Activated CD4-positive, alpha-beta memory T cell treated with anti-CD3 and anti-CD28 coated beads, Interleukin-2, amount 10 ng/mL, durations not matched to agents 7 days and 5 days (primary cell): ENCODE measurements around the gene FJX1. TPM values are rescaled to one million over a fixed set of nuclear protein-coding genes. Genes with fewer than 3 reads are reported as not detected.

Source experiments
- CTCF ChIA-PET: fragments of 350-600 bp; sonication (Branson Sonifier 250); formaldehyde crosslinking; loops from one replicate; lab custom pipeline; 2021; ENCODE audit warnings: antibody characterized with exemption, inconsistent platforms; lab: Charles Lee
- POLR2A ChIA-PET: fragments of 350-600 bp; sonication (Branson Sonifier 250); formaldehyde crosslinking; loops from one replicate; lab custom pipeline; 2021; ENCODE audit warnings: antibody characterized with exemption; lab: Charles Lee
- DNase-seq: peaks from one replicate; pipeline ENCODE4 v3.0.0-alpha.2; 2020
- H3K27ac Mint-ChIP-seq: one replicate; pipeline ENCODE4 v1.8.0; 2021; ENCODE audit warnings: mild to moderate bottlenecking, mixed read lengths
- H3K27me3 Mint-ChIP-seq: one replicate; pipeline ENCODE4 v1.8.0; 2021; ENCODE audit warnings: mixed read lengths
- H3K36me3 Mint-ChIP-seq: one replicate; pipeline ENCODE4 v1.8.0; 2021; ENCODE audit warnings: low read depth, mixed read lengths
- H3K4me1 Mint-ChIP-seq: one replicate; pipeline ENCODE4 v1.8.0; 2021; ENCODE audit warnings: mixed read lengths
- H3K4me3 Mint-ChIP-seq: one replicate; pipeline ENCODE4 v1.8.0; 2021; ENCODE audit warnings: mild to moderate bottlenecking, mixed read lengths
- H3K9me3 Mint-ChIP-seq: one replicate; pipeline ENCODE4 v1.8.0; 2021; ENCODE audit warnings: mixed read lengths
- total RNA-seq, 2 experiments: library from RNA; stranded (reverse); gene quantifications; one replicate each; pipeline ENCODE4 v1.2.3, GENCODE V29; 2021

FJX1 gene
- total RNA-seq, 2 experiments from 2014 or later = 0.08 TPM; not detected in 1

DNA sequence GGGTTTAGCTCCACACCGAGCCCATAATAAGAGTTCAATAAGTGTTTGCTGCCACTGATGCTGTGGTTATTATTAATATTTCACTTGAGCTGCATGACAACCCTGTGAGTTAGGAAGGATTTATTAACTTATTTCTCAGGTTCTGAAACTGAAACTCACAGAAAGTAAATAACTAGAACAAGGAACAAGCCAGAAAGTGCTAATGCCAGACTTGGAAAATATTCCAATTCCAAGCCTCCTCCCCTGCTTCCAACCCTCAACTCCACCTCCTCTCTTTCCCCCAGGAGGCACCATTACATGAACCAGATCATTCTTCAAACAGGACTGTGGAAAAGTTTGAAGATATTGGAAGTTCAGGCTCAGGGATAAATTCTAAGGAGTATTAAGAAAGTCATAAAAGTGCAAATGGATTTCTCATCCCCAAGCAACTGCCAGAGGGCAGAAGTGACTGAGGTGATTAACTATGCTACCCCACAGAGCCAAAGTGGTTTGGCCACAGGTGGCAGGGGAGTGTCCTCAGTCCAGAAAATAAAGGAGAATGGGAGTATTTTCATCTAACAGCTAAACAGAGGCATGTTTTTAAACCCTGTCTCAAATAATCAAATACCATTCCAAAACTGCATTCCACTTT lies 3.2 kb upstream of the FJX1 start:
- ChIA-PET POLR2A (no interaction called here), CTCF (interaction anchor here (0.8 to 2.8 kb wide), 4 partner anchors 207 to 651 kb away, joined by 3 to 12 read pairs (median 6); no protein-coding TSS in a partner anchor)
- H3K9me3 Mint-ChIP-seq = no peaks in the 10 kb centered on the region
- peaks cover 41% of the 10 kb centered on the region for H3K27me3 Mint-ChIP-seq
- no peak for DNase-seq
- peaks cover 7% of the 10 kb centered on the region for H3K4me1 Mint-ChIP-seq
- H3K27ac Mint-ChIP-seq = no peak overlapping the region
- no peak overlapping the region for H3K4me3 Mint-ChIP-seq
- H3K36me3 Mint-ChIP-seq = no peaks in the 10 kb centered on the region

DNA sequence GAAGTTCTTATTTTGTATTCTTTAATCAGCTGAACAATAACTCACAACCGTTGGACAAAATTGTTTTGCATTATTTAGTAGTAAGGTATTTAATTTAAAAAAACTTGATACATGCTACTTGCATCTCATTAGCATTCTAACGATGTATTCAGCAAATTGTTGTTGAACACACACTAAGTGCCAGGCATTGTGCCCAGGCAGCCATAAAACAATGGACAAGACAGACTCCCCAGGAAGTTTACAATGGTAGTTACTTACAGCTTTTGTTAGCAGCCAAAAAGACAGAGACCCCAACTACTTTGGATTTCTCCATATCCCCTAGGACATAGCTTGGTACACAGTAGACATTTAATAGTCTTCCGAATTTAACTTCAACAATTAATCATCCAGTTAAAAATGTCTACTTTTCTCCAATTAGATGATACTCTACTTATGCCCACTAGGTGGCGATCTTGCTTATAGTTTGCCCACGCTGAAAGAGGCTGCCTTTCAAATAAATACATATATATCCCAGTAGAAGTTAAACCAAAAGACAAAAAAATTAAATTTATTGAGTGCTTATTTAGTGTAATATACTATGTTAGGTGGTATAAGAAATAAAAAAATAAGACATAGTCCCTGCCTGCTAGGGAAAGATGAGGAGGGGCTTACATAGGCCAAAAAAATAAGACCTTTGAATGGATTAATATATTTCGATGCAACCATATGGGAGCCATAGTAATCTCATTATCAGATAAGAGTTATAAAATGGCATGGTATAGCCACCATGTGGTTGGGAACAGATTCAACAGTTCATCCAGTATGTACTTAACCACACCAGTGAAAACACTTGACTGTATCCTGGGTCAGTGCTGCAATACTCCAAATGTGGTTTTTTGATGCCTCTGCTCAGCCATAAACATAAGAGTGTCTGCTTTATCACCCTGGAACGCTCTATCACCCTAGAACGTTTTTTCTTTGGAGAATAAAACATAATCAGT lies 2.0 kb upstream of the FJX1 start:
- POLR2A ChIA-PET = interaction anchor here (0.5 kb wide), 1 partner anchor 1346 kb away, joined by 3 read pairs; no protein-coding TSS in a partner anchor
- peaks cover 51% of the 10 kb centered on the region for H3K27me3 Mint-ChIP-seq
- H3K4me1 Mint-ChIP-seq = peaks cover 8% of the 10 kb centered on the region
- H3K9me3 Mint-ChIP-seq = no peaks in the 10 kb centered on the region
- no peak overlapping the region for H3K4me3 Mint-ChIP-seq
- CTCF ChIA-PET = interaction anchor here (0.7 to 2.8 kb wide), 3 partner anchors 206 to 650 kb away, joined by 3 to 12 read pairs (median 3); no protein-coding TSS in a partner anchor
- no peak overlapping the region for H3K27ac Mint-ChIP-seq
- DNase-seq = no peak
- no peaks in the 10 kb centered on the region for H3K36me3 Mint-ChIP-seq

- POLR2A ChIA-PET = no interaction called here
- H3K27me3 Mint-ChIP-seq = peaks cover 55% of the 10 kb centered on the region
- peak overlapping the region; percentile 58 for H3K4me3 Mint-ChIP-seq
- H3K4me1 Mint-ChIP-seq = peaks cover 8% of the 10 kb centered on the region
- no peak for DNase-seq
- H3K36me3 Mint-ChIP-seq = no peaks in the 10 kb centered on the region
- no peak overlapping the region for H3K27ac Mint-ChIP-seq
- H3K9me3 Mint-ChIP-seq = no peaks in the 10 kb centered on the region
- CTCF ChIA-PET = no interaction called here
Measured at GRCh38 chr11:35617316-35617686, 959 bp upstream of the FJX1 start.

DNA sequence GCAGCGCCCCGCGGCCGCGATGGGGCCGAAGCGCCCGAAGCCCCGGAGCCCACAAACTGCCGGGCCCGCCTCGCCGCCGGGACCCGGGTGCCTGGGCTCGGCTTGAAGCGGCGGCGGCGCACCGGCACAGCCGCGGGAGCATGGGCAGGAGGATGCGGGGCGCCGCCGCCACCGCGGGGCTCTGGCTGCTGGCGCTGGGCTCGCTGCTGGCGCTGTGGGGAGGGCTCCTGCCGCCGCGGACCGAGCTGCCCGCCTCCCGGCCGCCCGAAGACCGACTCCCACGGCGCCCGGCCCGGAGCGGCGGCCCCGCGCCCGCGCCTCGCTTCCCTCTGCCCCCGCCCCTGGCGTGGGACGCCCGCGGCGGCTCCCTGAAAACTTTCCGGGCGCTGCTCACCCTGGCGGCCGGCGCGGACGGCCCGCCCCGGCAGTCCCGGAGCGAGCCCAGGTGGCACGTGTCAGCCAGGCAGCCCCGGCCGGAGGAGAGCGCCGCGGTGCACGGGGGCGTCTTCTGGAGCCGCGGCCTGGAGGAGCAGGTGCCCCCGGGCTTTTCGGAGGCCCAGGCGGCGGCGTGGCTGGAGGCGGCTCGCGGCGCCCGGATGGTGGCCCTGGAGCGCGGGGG lies 346 bp downstream of the FJX1 start:
- Mint-ChIP-seq H3K4me1 (peaks cover 8% of the 10 kb centered on the region), H3K36me3 (no peaks in the 10 kb centered on the region), H3K27me3 (peaks cover 60% of the 10 kb centered on the region), H3K27ac (no peak overlapping the region), H3K4me3 (no peak overlapping the region), H3K9me3 (no peaks in the 10 kb centered on the region)
- CTCF ChIA-PET = interaction anchor here (1.2 to 1.3 kb wide), 2 partner anchors 641 to 648 kb away, joined by 3 to 4 read pairs; no protein-coding TSS in a partner anchor
- no peak for DNase-seq
- POLR2A ChIA-PET = interaction anchor here (1.2 kb wide), 1 partner anchor 45 kb away, joined by 3 read pairs; no protein-coding TSS in a partner anchor

GRCh38 chr11:35619116-35619854 lies 1.0 kb downstream of the FJX1 start:
- CTCF ChIA-PET = interaction anchor here (0.8 to 1.3 kb wide), 3 partner anchors 203 to 647 kb away, joined by 3 to 5 read pairs (median 4); no protein-coding TSS in a partner anchor

GRCh38 chr11:35619855-35620640 lies 1.8 kb downstream of the FJX1 start:
- Mint-ChIP-seq H3K4me3 (no peak overlapping the region), H3K27ac (no peak overlapping the region), H3K4me1 (peaks cover 8% of the 10 kb centered on the region), H3K36me3 (no peaks in the 10 kb centered on the region), H3K9me3 (no peaks in the 10 kb centered on the region), H3K27me3 (peaks cover 64% of the 10 kb centered on the region)
- ChIA-PET POLR2A (interaction anchor here (0.7 kb wide), 1 partner anchor 647 kb away, joined by 3 read pairs; no protein-coding TSS in a partner anchor), CTCF (interaction anchor here (0.8 to 1.3 kb wide), 3 partner anchors 202 to 646 kb away, joined by 3 to 5 read pairs (median 4); no protein-coding TSS in a partner anchor)
- no peak for DNase-seq

More at GRCh38 chr11:35619116-35619854, 1.0 kb downstream of the FJX1 start:
- no peaks in the 10 kb centered on the region for H3K36me3 Mint-ChIP-seq
- no peak for DNase-seq
- H3K27me3 Mint-ChIP-seq = peaks cover 66% of the 10 kb centered on the region
- peaks cover 8% of the 10 kb centered on the region for H3K4me1 Mint-ChIP-seq
- H3K9me3 Mint-ChIP-seq = no peaks in the 10 kb centered on the region
- no peak overlapping the region for H3K4me3 Mint-ChIP-seq
- no peak overlapping the region for H3K27ac Mint-ChIP-seq
- POLR2A ChIA-PET = interaction anchor here (0.7 to 1.2 kb wide), 2 partner anchors 44 to 648 kb away, joined by 3 read pairs; no protein-coding TSS in a partner anchor

DNA sequence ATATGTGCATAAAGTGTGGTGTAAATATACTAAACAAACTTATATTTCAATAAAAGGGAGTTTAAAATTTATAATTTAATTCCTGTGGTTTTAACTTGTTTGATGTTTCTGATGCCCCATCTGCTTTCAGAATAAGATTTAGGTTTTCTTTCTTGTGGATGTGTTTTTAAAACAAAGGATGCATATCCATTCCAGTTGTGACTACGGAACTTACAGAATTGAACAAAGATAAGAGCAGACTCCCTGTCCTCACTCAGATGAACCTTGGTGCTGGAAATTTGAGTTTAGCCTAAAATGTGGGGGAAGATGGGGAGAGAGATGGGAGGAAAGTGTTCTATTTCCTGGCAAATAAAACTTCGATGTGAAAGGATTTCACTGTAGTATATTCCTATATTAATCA lies 2.5 kb downstream of the FJX1 start:
- POLR2A ChIA-PET = no interaction called here
- Mint-ChIP-seq H3K27me3 (peaks cover 64% of the 10 kb centered on the region), H3K36me3 (no peaks in the 10 kb centered on the region), H3K4me1 (peaks cover 8% of the 10 kb centered on the region), H3K4me3 (no peak overlapping the region), H3K27ac (no peak overlapping the region), H3K9me3 (no peaks in the 10 kb centered on the region)
- DNase-seq = no peak
- CTCF ChIA-PET = no interaction called here

DNA sequence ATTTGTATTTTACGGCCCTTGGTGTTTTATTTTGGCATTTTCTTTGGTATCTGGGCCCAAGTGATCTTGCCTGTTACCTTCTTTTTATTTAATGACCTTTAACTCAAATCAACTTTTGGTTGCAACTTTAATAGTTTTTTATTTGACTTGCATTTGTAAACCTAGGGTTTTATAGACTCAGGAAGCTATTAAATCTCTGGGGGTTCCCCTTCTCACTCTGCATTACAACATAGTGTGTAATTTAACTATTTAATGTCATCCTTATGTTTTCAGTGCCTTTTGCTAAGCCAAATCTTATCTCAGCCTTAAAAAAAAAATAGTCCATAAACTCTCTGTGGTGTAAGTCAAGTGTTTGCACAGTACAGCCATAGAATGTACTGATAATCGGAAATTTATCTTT lies 3.4 kb downstream of the FJX1 start:
- Mint-ChIP-seq H3K27me3 (peaks cover 67% of the 10 kb centered on the region), H3K4me3 (no peak overlapping the region), H3K4me1 (peaks cover 8% of the 10 kb centered on the region), H3K9me3 (no peaks in the 10 kb centered on the region), H3K36me3 (no peaks in the 10 kb centered on the region), H3K27ac (no peak overlapping the region)
- ChIA-PET POLR2A (no interaction called here), CTCF (interaction anchor here (0.8 kb wide), 1 partner anchor 200 kb away, joined by 3 read pairs; no protein-coding TSS in a partner anchor)
- DNase-seq = no peak

- CTCF ChIA-PET = interaction anchor here (0.8 kb wide), 1 partner anchor 200 kb away, joined by 3 read pairs; no protein-coding TSS in a partner anchor
- Mint-ChIP-seq H3K27ac (no peak overlapping the region), H3K9me3 (no peaks in the 10 kb centered on the region), H3K4me3 (no peak overlapping the region), H3K27me3 (peaks cover 67% of the 10 kb centered on the region), H3K4me1 (peaks cover 8% of the 10 kb centered on the region), H3K36me3 (no peaks in the 10 kb centered on the region)
- no peak for DNase-seq
- POLR2A ChIA-PET = no interaction called here
Measured at GRCh38 chr11:35622070-35622469, 3.8 kb downstream of the FJX1 start.

- ChIA-PET POLR2A (no interaction called here), CTCF (no interaction called here)
- Mint-ChIP-seq H3K27me3 (peaks cover 66% of the 10 kb centered on the region), H3K4me3 (no peak overlapping the region), H3K9me3 (no peaks in the 10 kb centered on the region), H3K27ac (no peak overlapping the region), H3K36me3 (no peaks in the 10 kb centered on the region), H3K4me1 (peaks cover 4% of the 10 kb centered on the region)
- no peak for DNase-seq
Measured at GRCh38 chr11:35623621-35624168, 5.4 kb downstream of the FJX1 start.

DNA sequence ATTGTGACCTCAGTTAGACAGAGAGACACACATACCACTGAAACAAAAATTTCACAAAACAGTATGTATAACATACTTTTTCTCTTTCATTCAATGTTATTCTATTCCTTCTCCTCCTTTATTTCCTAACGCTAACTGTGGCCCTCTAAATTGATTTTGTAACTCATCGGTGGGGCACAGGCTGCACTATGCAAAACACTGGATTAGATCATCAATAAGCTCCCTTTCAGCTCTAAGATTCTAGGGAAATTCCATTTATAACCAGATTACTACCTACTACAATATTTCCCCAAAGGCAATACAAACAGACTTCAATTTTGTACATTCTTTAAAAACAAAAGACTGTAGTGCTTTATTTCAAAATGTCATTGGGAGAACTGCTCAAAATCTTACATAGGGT lies 6.1 kb downstream of the FJX1 start:
- POLR2A ChIA-PET = interaction anchor here (0.8 kb wide), 1 partner anchor 448 kb away, joined by 3 read pairs; no protein-coding TSS in a partner anchor
- DNase-seq = no peak
- Mint-ChIP-seq H3K36me3 (no peaks in the 10 kb centered on the region), H3K27me3 (peaks cover 72% of the 10 kb centered on the region), H3K4me1 (peaks cover 4% of the 10 kb centered on the region), H3K9me3 (no peaks in the 10 kb centered on the region), H3K4me3 (no peak overlapping the region), H3K27ac (no peak overlapping the region)
- CTCF ChIA-PET = no interaction called here
